ENCODE results near the gene TAP2. TPM values are rescaled to one million over a fixed set of nuclear protein-coding genes. Genes with fewer than 3 reads are reported as not detected.

The TAP2 gene
- total and polyA plus RNA-seq, 2 of the 13 experiments (the other 11 are each of a cell fraction or from before 2014, with no cell fraction given), result 10.3 to 17.6 TPM

- Histone ChIP-seq H3K79me2 (ENCODE audit: insufficient read depth, low read length) (peaks cover 4% of the 10 kb centered on the region), H3K36me3 (replicated peaks in 1 of 2; ENCODE audit: control insufficient read depth in 1 of 2, insufficient read depth in 2 of 2, low read length in 2 of 2) (peaks cover 5 to 17% of the 10 kb centered on the region in 2 experiments; a peak in 4 of 5 replicates), H3K4me1 (ENCODE audit: insufficient read depth, low read length) (peaks cover 14% of the 10 kb centered on the region), H3K4me3 (replicated peaks in 1 of 3; ENCODE audit: insufficient read depth in 1 of 3, low read depth in 2 of 3, low read length in 3 of 3) (no peak overlapping the region), H2AFZ (ENCODE audit: low read length) (no peak overlapping the region), H3K9me3 (ENCODE audit: low read length) (no peaks in the 10 kb centered on the region), H3K9ac (ENCODE audit: insufficient read depth, low read depth, low read length) (no peak overlapping the region), H3K4me2 (ENCODE audit: low read depth, low read length) (no peak overlapping the region), H4K20me1 (ENCODE audit: insufficient read depth, low read length) (no peaks in the 10 kb centered on the region), H3K27me3 (ENCODE audit: control insufficient read depth in 1 of 2, insufficient read depth in 2 of 2, low read length in 2 of 2) (no peaks in the 10 kb centered on the region), H3K27ac (ENCODE audit: extremely low read length, insufficient read depth, low read length) (no peak overlapping the region)
- POLR2A ChIA-PET, result no interaction called here
- 95% methylated on average over 16 of the region's 16 CpGs for WGBS (ENCODE audit: low lambda C conversion rate)
- CTCF ChIA-PET (ENCODE audit: low intra/inter-chr PET ratio, low total read pairs), result no interaction called here
- in situ Hi-C loops (cut with HindIII; ENCODE audit: extremely low pct_ligation_motif_present, low pct_unique_long_range_greater_than_20kb) (no loop called here), intact Hi-C loops (cut with micrococcal nuclease; ENCODE audit: unreplicated experiment) (no loop called here)
- no peak for DNase-seq (ENCODE audit: low spot score)
- BruUV-seq (replicated peaks), result no TSS peak
- FAIRE-seq, result no peak
- TF ChIP-seq, protein P1, sequence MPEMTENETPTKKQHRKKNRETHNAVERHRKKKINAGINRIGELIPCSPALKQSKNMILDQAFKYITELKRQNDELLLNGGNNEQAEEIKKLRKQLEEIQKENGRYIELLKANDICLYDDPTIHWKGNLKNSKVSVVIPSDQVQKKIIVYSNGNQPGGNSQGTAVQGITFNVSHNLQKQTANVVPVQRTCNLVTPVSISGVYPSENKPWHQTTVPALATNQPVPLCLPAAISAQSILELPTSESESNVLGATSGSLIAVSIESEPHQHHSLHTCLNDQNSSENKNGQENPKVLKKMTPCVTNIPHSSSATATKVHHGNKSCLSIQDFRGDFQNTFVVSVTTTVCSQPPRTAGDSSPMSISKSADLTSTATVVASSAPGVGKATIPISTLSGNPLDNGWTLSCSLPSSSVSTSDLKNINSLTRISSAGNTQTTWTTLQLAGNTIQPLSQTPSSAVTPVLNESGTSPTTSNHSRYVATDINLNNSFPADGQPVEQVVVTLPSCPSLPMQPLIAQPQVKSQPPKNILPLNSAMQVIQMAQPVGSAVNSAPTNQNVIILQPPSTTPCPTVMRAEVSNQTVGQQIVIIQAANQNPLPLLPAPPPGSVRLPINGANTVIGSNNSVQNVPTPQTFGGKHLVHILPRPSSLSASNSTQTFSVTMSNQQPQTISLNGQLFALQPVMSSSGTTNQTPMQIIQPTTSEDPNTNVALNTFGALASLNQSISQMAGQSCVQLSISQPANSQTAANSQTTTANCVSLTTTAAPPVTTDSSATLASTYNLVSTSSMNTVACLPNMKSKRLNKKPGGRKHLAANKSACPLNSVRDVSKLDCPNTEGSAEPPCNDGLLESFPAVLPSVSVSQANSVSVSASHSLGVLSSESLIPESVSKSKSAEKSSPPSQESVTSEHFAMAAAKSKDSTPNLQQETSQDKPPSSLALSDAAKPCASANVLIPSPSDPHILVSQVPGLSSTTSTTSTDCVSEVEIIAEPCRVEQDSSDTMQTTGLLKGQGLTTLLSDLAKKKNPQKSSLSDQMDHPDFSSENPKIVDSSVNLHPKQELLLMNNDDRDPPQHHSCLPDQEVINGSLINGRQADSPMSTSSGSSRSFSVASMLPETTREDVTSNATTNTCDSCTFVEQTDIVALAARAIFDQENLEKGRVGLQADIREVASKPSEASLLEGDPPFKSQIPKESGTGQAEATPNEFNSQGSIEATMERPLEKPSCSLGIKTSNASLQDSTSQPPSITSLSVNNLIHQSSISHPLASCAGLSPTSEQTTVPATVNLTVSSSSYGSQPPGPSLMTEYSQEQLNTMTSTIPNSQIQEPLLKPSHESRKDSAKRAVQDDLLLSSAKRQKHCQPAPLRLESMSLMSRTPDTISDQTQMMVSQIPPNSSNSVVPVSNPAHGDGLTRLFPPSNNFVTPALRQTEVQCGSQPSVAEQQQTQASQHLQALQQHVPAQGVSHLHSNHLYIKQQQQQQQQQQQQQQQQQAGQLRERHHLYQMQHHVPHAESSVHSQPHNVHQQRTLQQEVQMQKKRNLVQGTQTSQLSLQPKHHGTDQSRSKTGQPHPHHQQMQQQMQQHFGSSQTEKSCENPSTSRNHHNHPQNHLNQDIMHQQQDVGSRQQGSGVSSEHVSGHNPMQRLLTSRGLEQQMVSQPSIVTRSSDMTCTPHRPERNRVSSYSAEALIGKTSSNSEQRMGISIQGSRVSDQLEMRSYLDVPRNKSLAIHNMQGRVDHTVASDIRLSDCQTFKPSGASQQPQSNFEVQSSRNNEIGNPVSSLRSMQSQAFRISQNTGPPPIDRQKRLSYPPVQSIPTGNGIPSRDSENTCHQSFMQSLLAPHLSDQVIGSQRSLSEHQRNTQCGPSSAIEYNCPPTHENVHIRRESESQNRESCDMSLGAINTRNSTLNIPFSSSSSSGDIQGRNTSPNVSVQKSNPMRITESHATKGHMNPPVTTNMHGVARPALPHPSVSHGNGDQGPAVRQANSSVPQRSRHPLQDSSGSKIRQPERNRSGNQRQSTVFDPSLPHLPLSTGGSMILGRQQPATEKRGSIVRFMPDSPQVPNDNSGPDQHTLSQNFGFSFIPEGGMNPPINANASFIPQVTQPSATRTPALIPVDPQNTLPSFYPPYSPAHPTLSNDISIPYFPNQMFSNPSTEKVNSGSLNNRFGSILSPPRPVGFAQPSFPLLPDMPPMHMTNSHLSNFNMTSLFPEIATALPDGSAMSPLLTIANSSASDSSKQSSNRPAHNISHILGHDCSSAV (CRISPR knock-in tag; IDR thresholded peaks at IDR 0.05; ENCODE audit: borderline replicate concordance), result no peak
- TF ChIP-seq, protein P2, sequence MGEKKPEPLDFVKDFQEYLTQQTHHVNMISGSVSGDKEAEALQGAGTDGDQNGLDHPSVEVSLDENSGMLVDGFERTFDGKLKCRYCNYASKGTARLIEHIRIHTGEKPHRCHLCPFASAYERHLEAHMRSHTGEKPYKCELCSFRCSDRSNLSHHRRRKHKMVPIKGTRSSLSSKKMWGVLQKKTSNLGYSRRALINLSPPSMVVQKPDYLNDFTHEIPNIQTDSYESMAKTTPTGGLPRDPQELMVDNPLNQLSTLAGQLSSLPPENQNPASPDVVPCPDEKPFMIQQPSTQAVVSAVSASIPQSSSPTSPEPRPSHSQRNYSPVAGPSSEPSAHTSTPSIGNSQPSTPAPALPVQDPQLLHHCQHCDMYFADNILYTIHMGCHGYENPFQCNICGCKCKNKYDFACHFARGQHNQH (CRISPR knock-in tag; IDR thresholded peaks at IDR 0.05), result no peak
- no peak for TF ChIP-seq ZFP36 (IDR thresholded peaks at IDR 0.05; ENCODE audit: borderline replicate concordance, low read depth, low read length, partially characterized antibody)
- no peak for ATAC-seq
Observed at GRCh38 chr6:32835167-32835893, 3.2 kb downstream of the TAP2 start.
